ENCODE results near the gene SUCNR1.
"Not testable (repeated sequence)": the region's sequence is repeated elsewhere in the genome, so short reads cannot be mapped to it uniquely, and the experiment has no call there.

Gene SUCNR1

GRCh38 chr3:151873398-151873797, at the start of gene SUCNR1:
TSS of gene SUCNR1 (plus strand) at chr3:151873643. CDS start at chr3:151879893, 6,250 bp downstream.
- Mint-ChIP-seq H3K4me1 (peaks cover 14% of the 10 kb centered on the region), H3K36me3 (no peaks in the 10 kb centered on the region), H3K4me3 (no peak within 1 kb of the TSS), H3K27me3 (peaks cover 1% of the 10 kb centered on the region), H3K27ac (no peak within 1 kb of the TSS), H3K9me3 (no peaks in the 10 kb centered on the region)

- Mint-ChIP-seq H3K9me3 (no peaks in the 10 kb centered on the region), H3K27ac (no peak overlapping the region)
Observed at GRCh38 chr3:151827816-151828215, 45.6 kb upstream of the SUCNR1 start.

GRCh38 chr3:151835751-151836525, 37.5 kb upstream of the SUCNR1 start:
- no peaks in the 10 kb centered on the region for H3K36me3 Mint-ChIP-seq
- H3K27ac Mint-ChIP-seq, result no peak overlapping the region
- H3K4me1 Mint-ChIP-seq, result no peaks in the 10 kb centered on the region
- no peaks in the 10 kb centered on the region for H3K9me3 Mint-ChIP-seq
- peaks cover 13% of the 10 kb centered on the region for H3K27me3 Mint-ChIP-seq
- H3K4me3 Mint-ChIP-seq, result no peak overlapping the region

More at GRCh38 chr3:151827816-151828215, 45.6 kb upstream of the SUCNR1 start:
- Mint-ChIP-seq H3K4me3 (no peak overlapping the region), H3K27me3 (peaks cover 19% of the 10 kb centered on the region), H3K36me3 (no peaks in the 10 kb centered on the region), H3K4me1 (no peaks in the 10 kb centered on the region)

GRCh38 chr3:151837057-151837456, 36.4 kb upstream of the SUCNR1 start:
- no peak overlapping the region for H3K27ac Mint-ChIP-seq

GRCh38 chr3:151838574-151839312, 34.7 kb upstream of the SUCNR1 start:
- no peak overlapping the region for H3K4me3 Mint-ChIP-seq
- no peaks in the 10 kb centered on the region for H3K9me3 Mint-ChIP-seq
- no peaks in the 10 kb centered on the region for H3K36me3 Mint-ChIP-seq
- no peaks in the 10 kb centered on the region for H3K4me1 Mint-ChIP-seq
- no peak overlapping the region for H3K27ac Mint-ChIP-seq
- peaks cover 5% of the 10 kb centered on the region for H3K27me3 Mint-ChIP-seq

More at GRCh38 chr3:151837057-151837456, 36.4 kb upstream of the SUCNR1 start:
- Mint-ChIP-seq H3K4me1 (no peaks in the 10 kb centered on the region), H3K9me3 (no peaks in the 10 kb centered on the region), H3K4me3 (no peak overlapping the region), H3K27me3 (peaks cover 12% of the 10 kb centered on the region), H3K36me3 (no peaks in the 10 kb centered on the region)

- H3K27ac Mint-ChIP-seq, result no peak overlapping the region
- H3K9me3 Mint-ChIP-seq, result no peaks in the 10 kb centered on the region
- H3K27me3 Mint-ChIP-seq, result peaks cover 5% of the 10 kb centered on the region
Observed at GRCh38 chr3:151839313-151839631, 34.2 kb upstream of the SUCNR1 start.

GRCh38 chr3:151841801-151842200, 31.6 kb upstream of the SUCNR1 start:
- Mint-ChIP-seq H3K9me3 (no peaks in the 10 kb centered on the region), H3K27ac (no peak overlapping the region), H3K4me3 (no peak overlapping the region), H3K27me3 (peaks cover 2% of the 10 kb centered on the region), H3K4me1 (no peaks in the 10 kb centered on the region), H3K36me3 (no peaks in the 10 kb centered on the region)

More at GRCh38 chr3:151839313-151839631, 34.2 kb upstream of the SUCNR1 start:
- Mint-ChIP-seq H3K36me3 (no peaks in the 10 kb centered on the region), H3K4me1 (no peaks in the 10 kb centered on the region), H3K4me3 (no peak overlapping the region)

- Mint-ChIP-seq H3K4me3 (no peak overlapping the region), H3K27me3 (no peaks in the 10 kb centered on the region)
Observed at GRCh38 chr3:151843275-151843674, 30.2 kb upstream of the SUCNR1 start.

GRCh38 chr3:151845306-151845905, 28.0 kb upstream of the SUCNR1 start:
- H3K27ac Mint-ChIP-seq, result no peak overlapping the region
- no peaks in the 10 kb centered on the region for H3K36me3 Mint-ChIP-seq
- H3K4me1 Mint-ChIP-seq, result no peaks in the 10 kb centered on the region
- peaks cover 12% of the 10 kb centered on the region for H3K9me3 Mint-ChIP-seq
- H3K4me3 Mint-ChIP-seq, result no peak overlapping the region
- no peaks in the 10 kb centered on the region for H3K27me3 Mint-ChIP-seq

More at GRCh38 chr3:151843275-151843674, 30.2 kb upstream of the SUCNR1 start:
- Mint-ChIP-seq H3K4me1 (no peaks in the 10 kb centered on the region), H3K9me3 (no peaks in the 10 kb centered on the region), H3K27ac (no peak overlapping the region), H3K36me3 (no peaks in the 10 kb centered on the region)

GRCh38 chr3:151850065-151850464, 23.4 kb upstream of the SUCNR1 start:
- H3K4me1 Mint-ChIP-seq, H3K27ac Mint-ChIP-seq, H3K4me3 Mint-ChIP-seq, H3K36me3 Mint-ChIP-seq: not testable (repeated sequence)
- H3K9me3 Mint-ChIP-seq, result peaks cover 20% of the 10 kb centered on the region
- peaks cover 10% of the 10 kb centered on the region for H3K27me3 Mint-ChIP-seq

- Mint-ChIP-seq H3K27me3 (peaks cover 18% of the 10 kb centered on the region), H3K4me3 (no peak overlapping the region), H3K4me1 (no peaks in the 10 kb centered on the region), H3K9me3 (peaks cover 20% of the 10 kb centered on the region), H3K27ac (no peak overlapping the region), H3K36me3 (no peaks in the 10 kb centered on the region)
Observed at GRCh38 chr3:151852074-151852811, 21.2 kb upstream of the SUCNR1 start.

- no peak overlapping the region for H3K4me3 Mint-ChIP-seq
- no peaks in the 10 kb centered on the region for H3K4me1 Mint-ChIP-seq
- peaks cover 18% of the 10 kb centered on the region for H3K27me3 Mint-ChIP-seq
Observed at GRCh38 chr3:151856118-151856517, 17.3 kb upstream of the SUCNR1 start.

GRCh38 chr3:151856641-151857040, 16.8 kb upstream of the SUCNR1 start:
- H3K36me3 Mint-ChIP-seq, result no peaks in the 10 kb centered on the region
- H3K4me3 Mint-ChIP-seq, result no peak overlapping the region
- peaks cover 18% of the 10 kb centered on the region for H3K27me3 Mint-ChIP-seq
- H3K27ac Mint-ChIP-seq, result no peak overlapping the region
- H3K4me1 Mint-ChIP-seq, result no peaks in the 10 kb centered on the region
- no peaks in the 10 kb centered on the region for H3K9me3 Mint-ChIP-seq

More at GRCh38 chr3:151856118-151856517, 17.3 kb upstream of the SUCNR1 start:
- Mint-ChIP-seq H3K27ac (no peak overlapping the region), H3K36me3 (no peaks in the 10 kb centered on the region), H3K9me3 (peaks cover under 1% of the 10 kb centered on the region)

- H3K27ac Mint-ChIP-seq, result no peak overlapping the region
- H3K36me3 Mint-ChIP-seq, result no peaks in the 10 kb centered on the region
- H3K4me1 Mint-ChIP-seq, result no peaks in the 10 kb centered on the region
- H3K4me3 Mint-ChIP-seq, result no peak overlapping the region
- H3K9me3 Mint-ChIP-seq, result no peaks in the 10 kb centered on the region
- peaks cover 15% of the 10 kb centered on the region for H3K27me3 Mint-ChIP-seq
Observed at GRCh38 chr3:151859233-151859673, 14.2 kb upstream of the SUCNR1 start.

GRCh38 chr3:151859905-151860304, 13.5 kb upstream of the SUCNR1 start:
- no peaks in the 10 kb centered on the region for H3K36me3 Mint-ChIP-seq
- H3K4me3 Mint-ChIP-seq, result no peak overlapping the region
- H3K27me3 Mint-ChIP-seq, result peaks cover 10% of the 10 kb centered on the region
- H3K4me1 Mint-ChIP-seq, result no peaks in the 10 kb centered on the region
- no peak overlapping the region for H3K27ac Mint-ChIP-seq
- H3K9me3 Mint-ChIP-seq, result no peaks in the 10 kb centered on the region
